A549 treated with CORT108297 at 1 μM for 4 hours (cell line): ENCODE results near the gene HIKESHI. TPM values are rescaled to one million over a fixed set of nuclear protein-coding genes. Genes with fewer than 3 reads are reported as not detected.

Experiments used
- total RNA-seq: library from RNA; stranded (reverse); fragments of 200-300 nt; extraction: Qiagen RNA extraction; gene quantifications from 5 replicates; pipeline ENCODE4 v1.2.3, GENCODE V29; 2022

The HIKESHI gene
- 38.0 to 45.2 TPM (median 38.7 TPM) in 5 replicates for total RNA-seq

GRCh38 chr11:86302092-86302793 is at the start of gene HIKESHI:
Gene HIKESHI, plus strand, starts transcription at chr11:86302240. Its CDS starts 209 bp downstream, at chr11:86302449.

GRCh38 chr11:86374586-86374985 is 72.5 kb downstream of the HIKESHI start, which contains the start of gene CCDC81:
Gene CCDC81, plus strand, starts transcription at chr11:86374887. Its CDS starts 277 bp downstream, at chr11:86375164.

Other genes with a start within 250 kb of the HIKESHI start
- gene PICALM, start 233.2 kb upstream of the HIKESHI start, total RNA-seq = 78.7 to 108 TPM (median 83.1 TPM) in 5 replicates
- 25.2 to 32.3 TPM (median 26.6 TPM) in 5 replicates for gene EED, start 57.5 kb upstream of the HIKESHI start, total RNA-seq
- 0.18 to 0.38 TPM (median 0.23 TPM) in 5 replicates for gene CCDC81, start 72.6 kb downstream of the HIKESHI start, total RNA-seq